Esophagus (tissue), 2 donors: ENCODE data around the gene PPP1R3G. TPM values are rescaled to one million over a fixed set of nuclear protein-coding genes. Genes with fewer than 3 reads are reported as not detected.

Source experiments
- H3K27ac ChIP-seq, 2 donors: one replicate each; pipeline ENCODE4 v1.5.1; 2013; ENCODE audit warnings: low read depth in 2 of 2, mild to moderate bottlenecking in 2 of 2, inconsistent platforms in 1 of 2, low read length in 1 of 2, moderate library complexity in 1 of 2
- H3K27me3 ChIP-seq, 2 donors: one replicate each; pipeline ENCODE4 v1.6.1; 2013; ENCODE audit warnings: low read length in 2 of 2, control low read depth in 1 of 2, mild to moderate bottlenecking in 1 of 2; ENCODE audit not compliant: insufficient read depth in 2 of 2, control insufficient read depth in 1 of 2
- H3K36me3 ChIP-seq, 2 donors: one replicate each; pipeline ENCODE4 v1.6.1; 2013; ENCODE audit warnings: low read length in 1 of 2; ENCODE audit not compliant: control insufficient read depth in 2 of 2, insufficient read depth in 2 of 2
- H3K4me1 ChIP-seq, 2 donors: one replicate each; pipeline ENCODE4 v1.6.1; 2013; ENCODE audit warnings: low read length in 1 of 2; ENCODE audit not compliant: control insufficient read depth in 2 of 2, insufficient read depth in 2 of 2
- H3K4me3 ChIP-seq, 2 donors: one replicate each; pipeline ENCODE4 v1.5.1; 2013; ENCODE audit warnings: low read length in 2 of 2, mild to moderate bottlenecking in 2 of 2, low read depth in 1 of 2, moderate library complexity in 1 of 2
- H3K9me3 ChIP-seq, 2 donors: one replicate each; pipeline ENCODE4 v1.6.1; 2013; ENCODE audit warnings: mild to moderate bottlenecking in 2 of 2, low read depth in 1 of 2, low read length in 1 of 2, moderate library complexity in 1 of 2; ENCODE audit not compliant: control insufficient read depth in 2 of 2, insufficient read depth in 1 of 2
- WGBS, 2 donors: extraction: QIAGEN DNeasy Blood & Tissue Kit; methylation state at CpG; one replicate each; pipeline ENCODE4 v1.1.7; 2013; 5-methylcytosine and 5-hydroxymethylcytosine counted together
- polyA plus RNA-seq, 2 donors: library from polyadenylated mRNA; stranded (reverse); fragments of 200-250 nt; gene quantifications; one replicate each; pipeline ENCODE4 v1.2.3, GENCODE V29; 2013
- donor health status: healthy with polysubstance abuse.
- donor health status: Bipolar disorder and iron deficiency.

PPP1R3G gene
- polyA plus RNA-seq, 2 donors = 0.92 to 2.2 TPM

- H3K4me1 ChIP-seq = peaks cover 2 to 12% of the 10 kb centered on the region in 2 donors
- peaks cover 0 to 6% of the 10 kb centered on the region in 2 donors for H3K9me3 ChIP-seq
- WGBS, 2 donors = 70 to 78% methylated on average over 5 of the region's 5 CpGs
- H3K4me3 ChIP-seq = no peak overlapping the region
- no peak overlapping the region for H3K27ac ChIP-seq
- no peaks in the 10 kb centered on the region for H3K36me3 ChIP-seq
- no peaks in the 10 kb centered on the region for H3K27me3 ChIP-seq
Measured at GRCh38 chr6:5089481-5090438, 4.6 kb downstream of the PPP1R3G start.

DNA sequence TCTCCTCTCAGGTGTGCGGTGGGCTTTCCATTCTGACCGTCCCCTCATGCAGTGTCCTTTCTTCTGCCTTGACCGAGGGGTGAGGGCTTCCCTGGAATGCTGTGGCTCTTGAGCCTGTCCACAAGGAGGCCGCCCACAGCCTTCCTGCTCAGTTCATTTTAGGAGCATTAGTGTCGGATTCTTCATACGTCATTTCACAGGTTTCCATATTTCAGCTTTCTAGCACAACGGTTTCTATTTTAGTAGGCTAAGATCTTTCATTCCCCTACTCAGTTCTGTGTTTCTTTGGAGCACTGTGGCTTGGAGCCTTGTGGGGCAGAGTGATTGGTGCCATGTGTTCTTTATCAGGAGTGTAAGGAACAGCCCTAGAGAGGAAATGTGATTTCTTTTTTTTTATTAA, 5.5 kb downstream of the PPP1R3G start:
- Histone ChIP-seq H3K4me1 (peaks cover 2 to 11% of the 10 kb centered on the region in 2 donors), H3K9me3 (peaks cover 0 to 6% of the 10 kb centered on the region in 2 donors), H3K36me3 (no peaks in the 10 kb centered on the region), H3K4me3 (no peak overlapping the region), H3K27ac (no peak overlapping the region), H3K27me3 (no peaks in the 10 kb centered on the region)
- WGBS, 2 donors = 74 to 78% methylated on average over 7 of the region's 7 CpGs

DNA sequence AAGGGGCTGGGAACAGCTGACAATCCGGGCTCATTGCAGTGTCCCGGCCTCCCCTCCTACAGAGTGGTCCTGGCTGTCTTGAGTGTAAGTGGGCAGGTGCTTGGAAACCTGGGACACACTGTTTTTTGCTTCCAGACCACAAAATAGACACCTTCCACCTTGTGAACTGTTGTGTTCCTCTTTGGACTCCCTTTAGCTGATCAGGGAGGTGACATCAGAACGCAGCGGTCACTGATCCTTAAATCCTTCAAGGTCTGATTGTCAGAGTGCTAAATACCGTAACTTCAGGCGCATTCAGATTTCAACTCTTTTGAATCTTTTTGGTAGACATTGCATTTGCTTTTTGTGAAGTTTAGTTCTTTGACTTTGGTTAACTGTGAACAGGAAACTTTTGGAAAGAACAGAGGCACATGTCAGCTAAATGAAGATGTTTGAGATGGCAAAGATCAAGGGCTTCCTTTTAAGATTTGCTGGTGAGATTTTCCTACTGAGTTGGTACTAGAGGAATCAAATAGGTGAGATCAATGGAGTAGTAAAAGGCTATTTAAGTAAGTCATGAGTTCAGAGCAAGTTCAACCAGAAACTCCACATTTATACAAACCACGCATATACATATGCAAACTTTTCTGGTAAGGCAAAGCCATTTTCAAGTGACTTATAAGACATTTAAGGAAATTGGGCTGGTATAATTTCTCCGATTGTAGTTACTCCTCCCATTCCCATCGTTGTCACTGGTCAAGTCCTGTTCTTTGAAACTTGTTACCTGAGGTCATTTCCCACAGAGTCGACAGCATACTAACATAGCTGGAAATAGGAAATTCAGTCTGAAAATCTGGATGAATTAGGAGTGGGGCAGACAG, 6.3 kb downstream of the PPP1R3G start:
- no peak overlapping the region for H3K4me3 ChIP-seq
- 82 to 84% methylated on average over 10 of the region's 10 CpGs for WGBS, 2 donors
- no peaks in the 10 kb centered on the region for H3K27me3 ChIP-seq
- H3K36me3 ChIP-seq = no peaks in the 10 kb centered on the region
- H3K27ac ChIP-seq = no peak overlapping the region
- peaks cover 0 to 3% of the 10 kb centered on the region in 2 donors for H3K4me1 ChIP-seq
- H3K9me3 ChIP-seq = peaks cover 0 to 2% of the 10 kb centered on the region in 2 donors

DNA sequence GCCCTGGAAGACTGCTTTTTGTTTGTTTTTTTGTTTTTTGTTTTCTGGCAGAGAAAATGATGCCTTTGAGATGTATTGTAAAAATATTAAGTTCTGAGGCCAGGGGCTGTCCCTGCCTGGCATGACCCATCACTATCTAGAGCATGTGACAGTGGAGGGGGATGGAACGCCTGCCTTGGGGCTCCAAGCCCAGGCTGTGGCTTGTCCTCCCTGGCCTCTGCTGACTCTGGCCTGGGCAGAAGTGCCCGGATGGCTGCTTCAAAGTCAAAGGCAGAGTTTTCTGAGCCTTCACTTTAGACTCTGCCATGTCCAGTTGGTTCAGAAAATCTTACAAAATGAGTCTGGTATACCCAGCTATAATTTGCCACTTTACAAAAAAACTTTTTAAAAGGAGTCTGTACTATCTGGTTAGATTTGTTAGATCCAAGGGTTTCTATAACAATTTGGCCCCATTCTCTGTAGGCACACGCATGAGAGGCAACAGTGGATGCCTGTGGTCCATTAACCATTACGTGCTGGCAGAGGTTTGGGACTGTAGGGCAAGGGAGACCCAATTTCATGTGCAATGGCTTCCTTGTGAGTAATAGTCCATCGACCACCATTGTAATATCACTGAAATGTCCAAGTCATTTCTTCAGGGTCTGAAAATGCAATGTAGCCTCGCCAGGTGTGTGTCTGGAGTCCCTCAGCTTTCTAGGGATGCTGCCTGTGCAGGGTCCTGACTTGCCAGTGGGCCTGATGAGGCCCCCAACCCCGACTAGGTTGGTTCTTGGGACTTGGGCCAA, 8.3 kb downstream of the PPP1R3G start:
- Histone ChIP-seq H3K9me3 (no peaks in the 10 kb centered on the region), H3K27me3 (no peaks in the 10 kb centered on the region), H3K4me3 (no peak overlapping the region), H3K27ac (no peak overlapping the region), H3K4me1 (no peaks in the 10 kb centered on the region), H3K36me3 (no peaks in the 10 kb centered on the region)
- WGBS, 2 donors = 79 to 83% methylated on average over 7 of the region's 7 CpGs

- Histone ChIP-seq H3K4me1 (no peaks in the 10 kb centered on the region), H3K27ac (no peak overlapping the region), H3K4me3 (no peak overlapping the region), H3K36me3 (no peaks in the 10 kb centered on the region), H3K27me3 (no peaks in the 10 kb centered on the region), H3K9me3 (no peaks in the 10 kb centered on the region)
- 63 to 67% methylated on average over 3 of the region's 3 CpGs for WGBS, 2 donors
Measured at GRCh38 chr6:5094327-5094726, 9.2 kb downstream of the PPP1R3G start.

GRCh38 chr6:5095236-5095635, 10.1 kb downstream of the PPP1R3G start:
- no peaks in the 10 kb centered on the region for H3K9me3 ChIP-seq
- H3K27me3 ChIP-seq = no peaks in the 10 kb centered on the region
- no peak overlapping the region for H3K27ac ChIP-seq
- no peaks in the 10 kb centered on the region for H3K36me3 ChIP-seq
- WGBS, 2 donors = 75% methylated on average over 3 of the region's 3 CpGs
- H3K4me1 ChIP-seq = no peaks in the 10 kb centered on the region
- no peak overlapping the region for H3K4me3 ChIP-seq

- Histone ChIP-seq H3K4me1 (no peaks in the 10 kb centered on the region), H3K36me3 (no peaks in the 10 kb centered on the region), H3K27ac (no peak overlapping the region), H3K4me3 (no peak overlapping the region), H3K9me3 (no peaks in the 10 kb centered on the region), H3K27me3 (no peaks in the 10 kb centered on the region)
- 72 to 90% methylated on average over 2 of the region's 2 CpGs for WGBS, 2 donors
Measured at GRCh38 chr6:5096482-5096881, 11.3 kb downstream of the PPP1R3G start.

- Histone ChIP-seq H3K4me1 (no peaks in the 10 kb centered on the region), H3K4me3 (no peak overlapping the region), H3K36me3 (no peaks in the 10 kb centered on the region), H3K9me3 (no peaks in the 10 kb centered on the region), H3K27ac (no peak overlapping the region), H3K27me3 (no peaks in the 10 kb centered on the region)
- WGBS, 2 donors = 83 to 84% methylated on average over 14 of the region's 14 CpGs
Measured at GRCh38 chr6:5098501-5099270, 13.5 kb downstream of the PPP1R3G start.
